ENCODE measurements around the gene GPR55. TPM values are rescaled to one million over a fixed set of nuclear protein-coding genes. Genes with fewer than 3 reads are reported as not detected.

GPR55 gene
- total and polyA plus RNA-seq, 2 of the 8 experiments (the other 6 are each of a cell fraction or from before 2014, with no cell fraction given) = not detected

GRCh38 chr2:230868947-230869913, 55.8 kb downstream of the GPR55 start (continued):
- TF ChIP-seq CHD7 (IDR thresholded peaks at IDR 0.05; ENCODE audit: insufficient replicate concordance, low read length) (no peak), BCL11A (IDR thresholded peaks at IDR 0.05; ENCODE audit: low read depth in 2 of 2, low read length in 2 of 2) (no peak), TEAD4 (IDR thresholded peaks at IDR 0.05; ENCODE audit: low read depth, low read length) (peak; percentile 58; the same call in 1 of the 2 replicates), GABPA (IDR thresholded peaks at IDR 0.05; ENCODE audit: borderline replicate concordance, insufficient read depth, low read length) (peak; percentile 20; the same call in 1 of the 2 replicates), ASH2L (IDR thresholded peaks at IDR 0.05; ENCODE audit: low read length) (peak; percentile 54), ATF2 (IDR thresholded peaks at IDR 0.05; ENCODE audit: low read length) (no peak; the same call in 1 of the 2 replicates), POLR2AphosphoS5 (IDR thresholded peaks at IDR 0.05; ENCODE audit: low read depth, low read length) (peak; percentile 52; the same call in 1 of the 2 replicates)

All from H1 (cell line).